HG03045 (cell line): ENCODE measurements around the gene TRAF3IP1.

Experiments
- ATAC-seq: cut with Tn5 transposase; IDR thresholded peaks from one replicate; pipeline ENCODE4 v1.9.1; 2021; ENCODE audit warnings: mild to moderate bottlenecking, moderate library complexity; ENCODE audit not compliant: unreplicated experiment

TRAF3IP1 gene

DNA sequence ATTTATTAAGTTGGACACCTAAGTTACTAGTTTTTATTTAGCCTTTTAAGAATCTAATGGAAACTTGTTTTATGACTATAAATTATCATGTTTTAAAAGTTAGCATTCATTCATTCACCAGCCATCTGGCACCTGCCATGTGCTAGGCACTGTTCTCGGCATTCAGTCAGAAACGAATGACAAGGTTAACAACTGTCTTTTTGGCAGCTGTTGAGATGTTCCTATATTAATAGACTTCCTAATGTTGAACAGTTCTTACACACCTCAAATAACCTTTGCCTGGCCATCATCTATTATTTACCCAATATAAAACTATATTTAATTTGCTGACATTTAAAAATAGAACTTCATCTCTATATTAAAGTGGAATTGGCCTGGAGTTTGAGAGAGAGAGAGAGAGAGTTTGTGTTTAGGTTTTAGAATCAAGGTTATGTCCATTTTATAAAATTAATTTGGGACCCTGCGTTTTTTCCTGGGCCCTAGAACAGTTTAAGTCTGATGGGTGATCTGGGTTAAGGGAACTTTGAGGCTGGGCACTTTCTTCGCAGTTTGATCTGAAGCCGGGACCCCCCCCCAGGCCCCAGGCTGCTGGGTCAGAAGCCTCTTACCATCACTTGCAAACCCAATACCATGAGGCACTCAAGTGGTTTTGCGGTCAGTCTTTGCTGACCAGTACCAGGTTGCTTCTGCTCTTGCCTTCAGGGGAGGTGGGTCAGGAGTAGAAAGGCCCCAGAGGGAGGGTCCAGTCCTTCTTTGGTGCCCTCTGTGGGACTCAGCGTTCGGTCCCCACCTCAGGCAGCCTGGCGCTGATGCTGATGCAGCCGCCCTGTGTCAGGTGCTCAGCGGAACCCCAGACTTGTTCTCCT lies 58.1 kb downstream of the TRAF3IP1 start:
- no peak for ATAC-seq

DNA sequence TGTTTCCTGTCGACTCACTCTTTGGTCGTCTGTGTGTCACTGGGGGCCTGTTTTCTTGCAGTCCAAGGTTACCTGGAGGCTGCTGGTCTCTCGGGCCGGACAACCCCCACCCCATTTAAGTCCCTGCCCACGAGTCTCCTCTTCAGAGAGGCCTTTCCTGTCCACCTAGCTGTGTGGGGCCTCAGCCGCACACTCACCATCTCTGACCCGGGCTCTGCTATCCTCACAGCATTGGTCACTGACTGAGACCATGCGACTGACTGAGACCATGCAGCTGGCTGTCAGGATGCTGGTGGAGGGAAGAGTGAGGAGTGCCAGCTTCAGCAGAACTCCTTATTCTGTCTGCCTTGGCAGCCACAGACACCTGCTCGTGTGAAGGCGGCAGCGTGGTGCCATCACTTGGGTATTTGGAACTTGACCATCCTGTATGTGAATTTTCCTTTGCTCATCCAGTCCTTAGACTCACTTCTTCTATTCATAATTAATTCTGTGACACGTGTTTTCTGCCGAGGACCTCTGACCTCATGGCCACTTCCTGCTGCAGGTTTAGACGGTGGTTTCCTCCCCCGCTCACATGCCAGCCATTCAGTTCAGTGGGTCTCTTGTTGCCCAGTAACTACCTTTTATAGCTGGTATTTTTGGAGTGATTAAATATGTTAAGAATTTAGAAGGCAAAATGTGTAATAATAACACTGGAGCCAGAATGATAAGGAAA lies 58.9 kb downstream of the TRAF3IP1 start:
- no peak for ATAC-seq

DNA sequence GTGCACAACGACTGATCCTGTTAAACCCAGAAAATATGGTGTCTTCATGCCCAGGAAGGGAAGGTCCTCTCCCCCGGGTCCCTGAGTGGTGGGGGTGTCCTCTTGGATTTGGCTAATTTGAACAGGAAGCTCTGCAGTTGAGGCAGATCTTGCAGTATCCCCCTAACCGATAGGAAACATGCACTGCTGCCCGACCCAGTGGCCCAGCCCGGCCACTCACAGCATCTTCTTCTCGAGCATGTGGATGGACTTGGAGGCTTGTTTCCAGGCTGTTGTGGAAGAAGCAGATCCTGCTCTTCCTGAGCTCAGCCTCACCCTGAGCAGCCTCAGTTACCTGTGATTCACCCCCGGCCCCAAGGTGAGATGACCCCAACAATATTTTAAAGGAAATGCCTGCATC lies 60.0 kb downstream of the TRAF3IP1 start:
- ATAC-seq, result no peak

DNA sequence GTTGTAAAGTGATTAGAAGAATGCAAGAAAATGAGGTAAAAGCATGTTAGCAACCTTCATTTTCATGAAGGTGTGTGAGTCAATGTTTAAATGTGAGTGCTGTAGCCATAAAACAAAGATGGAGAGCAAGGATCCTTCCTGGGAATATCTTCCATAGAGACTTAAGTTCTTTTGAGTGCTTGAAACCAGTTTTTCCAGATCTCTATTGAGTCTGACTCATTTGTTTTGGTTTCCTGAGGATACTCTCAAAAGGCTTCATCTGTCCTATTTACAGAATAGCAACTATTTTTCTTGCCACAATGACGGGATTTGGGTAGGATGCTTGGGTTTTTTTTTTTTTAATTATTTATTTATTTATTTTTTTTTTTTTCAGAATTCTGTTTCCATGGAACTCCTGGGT lies 60.5 kb downstream of the TRAF3IP1 start:
- no peak for ATAC-seq

DNA sequence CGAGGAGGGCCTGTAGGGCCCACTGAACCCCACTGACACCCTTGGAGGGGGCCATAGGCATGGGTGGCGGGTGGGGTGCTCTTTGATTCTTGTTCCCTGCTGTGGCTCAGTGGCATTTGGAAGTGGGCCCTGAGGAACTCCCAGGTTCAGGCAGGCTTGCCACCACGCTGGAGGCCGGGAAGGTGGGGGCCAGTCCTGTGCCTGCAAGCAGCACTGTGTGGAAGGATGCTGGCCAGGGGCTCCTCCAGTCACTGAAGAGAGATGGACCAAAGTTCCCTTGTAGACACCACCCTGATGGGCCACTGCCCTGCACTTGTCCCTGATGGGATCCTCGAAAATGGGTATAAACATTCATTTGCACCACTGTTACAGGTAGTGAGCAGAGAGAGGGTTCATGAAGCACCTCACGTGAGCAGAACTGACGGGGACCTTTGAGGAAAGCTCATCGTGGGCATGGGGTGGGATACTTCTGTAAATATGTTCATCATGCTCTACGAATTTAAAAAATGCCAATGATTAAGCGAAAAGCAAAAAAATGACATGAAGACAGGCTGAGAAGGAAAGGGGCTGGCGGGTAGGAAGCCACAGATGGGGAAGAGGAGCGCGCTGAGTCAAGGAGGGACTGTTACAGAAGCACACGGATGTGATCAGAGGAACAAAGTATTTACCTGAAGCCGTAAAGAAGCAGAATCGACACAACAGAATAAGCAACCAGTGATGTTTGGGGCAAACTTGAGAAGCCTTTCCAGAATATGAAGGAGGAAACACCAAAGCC lies 61.2 kb downstream of the TRAF3IP1 start:
- no peak for ATAC-seq

DNA sequence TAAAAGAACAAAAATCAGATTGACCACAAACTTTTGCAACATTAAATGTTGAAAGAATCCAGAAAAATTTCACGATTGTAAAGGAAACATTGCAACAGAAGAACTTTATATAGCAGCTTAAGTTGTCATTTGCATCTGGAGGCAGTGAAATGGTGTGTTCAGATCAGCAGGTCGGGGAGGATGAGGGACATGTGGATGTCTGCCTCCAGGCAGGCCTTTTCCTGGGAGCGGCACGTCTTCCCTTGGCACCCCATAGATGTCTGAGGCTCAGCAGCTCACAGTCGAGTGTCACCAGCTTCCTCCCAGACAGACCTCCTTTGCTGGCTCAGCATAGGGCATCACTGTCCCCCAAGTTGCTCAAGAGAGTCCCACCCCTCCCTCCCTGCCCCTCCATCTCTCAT lies 62.1 kb downstream of the TRAF3IP1 start:
- ATAC-seq, result no peak

DNA sequence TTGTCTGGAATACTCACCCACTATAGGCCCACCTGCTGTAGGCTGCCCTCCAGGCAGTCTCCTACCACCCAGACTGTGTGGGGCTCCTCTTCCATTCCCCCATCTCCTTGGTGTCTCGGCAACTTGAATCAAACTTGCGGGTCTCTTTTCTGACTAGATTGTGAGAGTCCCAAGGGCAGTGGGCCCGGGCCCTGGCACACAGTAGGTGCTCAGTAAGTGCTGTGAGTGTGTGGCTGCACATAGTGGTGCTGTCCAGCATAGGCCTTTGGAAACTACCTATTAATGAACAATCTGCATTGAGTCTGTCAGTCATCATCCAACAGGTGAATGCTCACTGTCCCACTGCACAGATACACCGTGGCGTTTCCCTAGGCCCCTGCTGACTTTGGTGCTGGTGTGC lies 62.8 kb downstream of the TRAF3IP1 start:
- no peak for ATAC-seq

DNA sequence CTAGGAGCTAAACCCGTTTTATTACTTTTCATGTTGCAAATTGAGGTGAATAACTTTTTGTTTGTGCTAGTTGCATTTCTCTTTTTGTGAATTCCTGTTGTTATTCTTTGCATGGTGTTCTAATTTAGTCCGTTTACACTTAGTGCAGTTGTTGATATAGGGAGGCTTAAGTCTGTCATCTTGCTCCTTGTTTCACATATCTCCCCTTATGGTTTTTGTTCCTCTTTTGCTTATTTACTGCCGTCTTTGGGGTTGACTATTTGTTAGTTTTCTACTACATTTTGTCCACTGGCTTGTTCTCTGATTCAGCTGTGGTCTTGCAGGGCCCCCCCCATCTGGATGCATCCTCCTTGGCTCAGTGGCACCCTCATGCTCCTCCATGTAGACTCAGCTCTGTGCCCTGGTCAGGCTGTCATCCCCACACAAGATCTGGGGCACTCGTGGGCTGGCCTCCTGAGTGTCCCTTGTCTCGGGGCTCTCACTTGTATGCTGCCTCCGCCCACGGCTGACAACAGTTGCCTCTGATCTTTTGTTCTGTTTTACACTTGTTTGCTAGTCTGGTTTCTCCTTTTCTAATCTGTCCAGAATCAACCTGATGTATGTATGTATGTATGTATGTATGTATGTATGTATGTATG lies 63.5 kb downstream of the TRAF3IP1 start:
- ATAC-seq, result no peak

DNA sequence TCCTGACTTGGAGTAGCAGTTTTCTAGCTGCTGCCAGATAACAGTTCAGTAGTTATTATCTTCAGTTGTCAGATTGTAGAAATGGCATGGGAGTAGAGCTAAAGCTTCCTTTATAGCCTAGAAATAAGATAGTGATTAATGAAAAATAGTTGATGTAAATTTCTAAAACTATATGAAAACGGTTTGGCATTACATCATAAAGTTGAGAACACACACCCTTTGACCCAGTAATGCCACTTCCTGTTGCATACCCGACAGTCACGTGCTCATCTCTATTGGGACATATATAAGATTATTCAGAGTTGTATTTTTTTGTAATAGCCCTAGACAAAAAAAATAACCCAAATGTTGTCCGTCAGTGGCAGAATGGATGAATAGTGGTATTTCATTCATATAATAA lies 67.0 kb downstream of the TRAF3IP1 start:
- no peak for ATAC-seq

DNA sequence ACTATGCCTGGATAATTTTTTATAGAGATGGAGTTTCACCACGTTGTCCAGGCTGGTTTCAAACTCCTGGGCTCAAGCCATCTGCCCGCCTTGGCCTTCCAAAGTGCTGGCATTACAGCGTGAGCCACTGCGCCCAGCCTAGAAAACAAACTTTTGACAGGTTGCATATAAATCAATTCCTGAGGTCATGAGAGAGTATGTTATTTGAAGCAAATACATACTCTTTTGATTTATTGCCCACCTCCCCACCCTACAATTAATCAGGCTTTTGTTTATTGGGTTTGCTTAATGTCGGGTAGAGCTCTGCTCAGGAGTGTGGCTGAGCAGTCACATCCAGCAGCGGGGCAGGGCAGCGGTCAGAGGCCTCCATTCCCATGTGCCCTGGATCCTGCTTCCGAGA lies 68.5 kb downstream of the TRAF3IP1 start:
- ATAC-seq, result no peak

DNA sequence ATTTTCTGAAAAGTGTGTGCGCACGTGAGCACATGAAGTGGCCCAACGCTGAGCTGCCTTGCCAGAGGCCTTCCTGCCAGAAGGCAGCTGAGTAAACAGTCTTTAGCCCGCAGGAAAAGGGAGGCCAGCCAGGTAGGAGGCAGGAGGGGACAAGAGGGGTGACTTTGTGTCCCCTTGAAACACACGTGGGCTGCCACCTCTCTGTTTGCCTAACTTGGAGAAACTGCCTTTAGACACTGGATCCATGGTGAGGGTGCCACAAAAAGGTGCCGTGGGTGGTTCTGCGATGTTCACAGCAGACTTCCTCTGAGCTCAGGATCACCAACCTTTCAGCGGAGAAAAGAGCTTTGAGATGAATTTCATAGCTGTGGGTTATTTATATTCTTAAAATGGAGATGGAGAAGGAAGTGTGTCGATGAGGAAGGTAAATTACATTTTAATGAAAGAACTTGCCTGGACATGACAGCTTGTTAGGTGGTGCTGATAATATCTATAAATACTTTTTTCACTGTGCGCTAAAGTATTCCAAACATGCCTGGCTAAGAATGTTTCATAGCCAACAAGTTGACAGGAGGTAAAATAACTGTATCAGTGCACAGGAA lies 69.8 kb downstream of the TRAF3IP1 start:
- no peak for ATAC-seq

DNA sequence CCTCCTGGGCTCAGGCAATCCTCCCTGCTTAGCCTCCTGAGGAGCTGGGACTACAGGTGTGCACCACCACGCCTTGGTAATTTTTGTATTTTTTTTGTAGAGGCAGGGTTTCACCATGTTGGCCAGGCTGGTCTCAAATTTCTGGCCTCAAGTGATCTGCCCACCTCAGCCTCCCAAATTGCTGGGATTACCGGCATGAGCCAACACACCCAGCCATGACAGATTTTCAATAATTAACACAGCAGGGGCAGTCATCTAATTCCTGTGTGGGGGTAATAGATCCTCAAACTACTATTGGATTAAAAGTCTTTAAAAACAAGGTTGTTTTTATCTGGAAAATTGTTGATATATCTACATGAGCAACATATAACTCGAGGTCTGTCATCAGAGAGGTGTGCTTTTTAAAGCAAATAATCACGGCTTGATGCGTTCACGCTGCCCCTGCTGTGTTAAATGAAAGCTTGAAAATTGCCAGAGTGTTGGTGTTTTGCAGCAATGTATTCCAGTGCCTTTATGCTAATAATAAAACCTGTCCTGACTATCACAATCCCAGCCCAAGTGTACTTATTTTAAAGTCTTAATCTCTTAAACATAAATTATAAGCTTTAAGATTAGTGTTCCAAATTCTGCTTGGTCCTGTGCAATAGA lies 70.8 kb downstream of the TRAF3IP1 start:
- no peak for ATAC-seq

DNA sequence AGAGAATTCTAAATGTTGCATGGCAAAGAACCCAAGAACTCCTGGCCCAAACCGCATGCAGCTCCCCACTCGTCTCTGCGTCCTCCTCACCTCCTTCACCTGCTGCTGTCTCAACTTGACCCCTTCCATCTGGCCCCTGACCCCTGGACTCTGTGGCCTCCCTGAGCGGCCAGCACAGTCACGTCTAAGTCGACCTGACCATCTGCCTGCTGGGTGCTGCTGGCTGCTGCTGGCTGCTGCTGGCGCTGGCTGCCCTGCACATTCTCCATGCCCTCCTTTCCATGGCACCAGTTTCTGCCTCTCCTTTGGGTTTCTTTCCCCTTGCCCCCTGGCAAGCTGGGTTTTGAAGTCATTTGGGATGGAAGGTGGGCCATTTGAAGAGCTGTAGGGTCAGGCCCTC lies 76.3 kb downstream of the TRAF3IP1 start:
- no peak for ATAC-seq

DNA sequence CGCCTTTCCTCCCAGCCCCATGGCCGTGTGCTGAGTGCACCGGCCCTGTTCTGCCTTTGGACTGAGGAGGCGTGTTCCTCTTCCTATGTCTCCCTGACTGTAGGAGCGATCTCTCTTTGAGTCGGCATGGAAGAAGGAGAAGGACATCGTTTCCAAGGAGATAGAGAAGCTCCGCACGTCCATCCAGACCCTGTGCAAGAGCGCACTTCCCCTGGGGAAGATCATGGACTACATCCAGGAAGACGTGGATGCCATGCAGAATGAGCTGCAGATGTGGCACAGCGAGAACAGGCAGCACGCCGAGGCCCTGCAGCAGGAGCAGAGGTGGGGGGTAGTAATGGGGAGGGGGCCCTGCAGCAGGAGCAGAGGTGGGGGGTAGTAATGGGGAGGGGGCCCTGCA lies 77.0 kb downstream of the TRAF3IP1 start:
- ATAC-seq, result no peak

DNA sequence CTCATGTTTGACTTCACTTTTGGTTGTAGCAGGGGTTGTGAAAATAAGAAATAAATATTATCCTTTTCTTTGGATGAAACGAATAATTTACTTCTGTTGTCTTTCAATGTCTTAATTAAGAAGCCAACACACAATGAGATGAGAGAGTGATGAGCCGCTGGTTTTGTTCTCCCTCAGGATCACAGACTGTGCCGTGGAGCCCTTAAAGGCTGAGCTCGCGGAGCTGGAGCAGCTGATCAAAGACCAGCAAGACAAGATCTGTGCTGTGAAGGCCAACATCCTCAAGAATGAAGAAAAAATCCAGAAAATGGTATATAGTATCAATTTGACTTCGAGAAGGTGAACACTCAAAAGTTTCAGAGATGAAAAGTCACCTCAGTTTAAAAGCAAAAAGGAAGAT lies 78.3 kb downstream of the TRAF3IP1 start:
- no peak for ATAC-seq

DNA sequence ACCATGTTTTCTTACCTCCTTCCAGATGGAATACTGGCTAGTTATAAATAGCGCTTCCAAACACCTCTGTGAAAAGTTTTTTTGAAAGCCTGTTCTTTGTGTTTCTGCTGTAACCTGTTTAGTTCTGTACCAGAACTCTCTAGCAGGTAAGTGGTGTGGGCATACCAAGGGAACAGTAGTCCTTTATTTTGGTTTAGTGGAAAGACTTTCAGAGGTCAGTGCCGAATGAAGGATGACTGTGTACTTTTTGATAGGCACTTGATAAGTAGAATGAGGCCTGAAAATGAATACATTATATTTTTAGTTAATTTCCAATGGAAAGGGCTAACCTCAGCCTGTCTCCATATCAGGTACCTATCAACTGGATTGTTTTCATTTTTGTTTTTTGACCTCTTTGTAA lies 78.8 kb downstream of the TRAF3IP1 start:
- ATAC-seq, result no peak

DNA sequence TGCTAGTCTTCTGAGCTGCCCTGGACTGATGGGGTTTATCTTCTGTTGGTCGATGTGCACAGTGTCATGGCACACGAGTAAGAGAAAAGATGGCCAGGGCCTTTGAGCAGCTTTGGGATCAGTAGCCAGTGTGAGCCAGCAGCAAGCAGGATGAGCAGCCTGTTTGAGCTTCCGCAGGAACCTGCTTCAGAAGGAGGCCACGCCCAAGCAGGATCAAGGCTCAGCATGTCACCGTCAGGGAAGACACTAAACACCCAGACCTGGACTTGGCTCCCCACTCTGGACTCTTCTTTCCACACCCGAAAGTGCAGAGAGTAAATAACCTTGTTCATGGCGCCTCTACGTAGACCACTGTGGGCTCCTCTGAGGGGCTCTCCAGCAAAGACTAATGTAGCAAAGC lies 81.2 kb downstream of the TRAF3IP1 start:
- no peak for ATAC-seq

DNA sequence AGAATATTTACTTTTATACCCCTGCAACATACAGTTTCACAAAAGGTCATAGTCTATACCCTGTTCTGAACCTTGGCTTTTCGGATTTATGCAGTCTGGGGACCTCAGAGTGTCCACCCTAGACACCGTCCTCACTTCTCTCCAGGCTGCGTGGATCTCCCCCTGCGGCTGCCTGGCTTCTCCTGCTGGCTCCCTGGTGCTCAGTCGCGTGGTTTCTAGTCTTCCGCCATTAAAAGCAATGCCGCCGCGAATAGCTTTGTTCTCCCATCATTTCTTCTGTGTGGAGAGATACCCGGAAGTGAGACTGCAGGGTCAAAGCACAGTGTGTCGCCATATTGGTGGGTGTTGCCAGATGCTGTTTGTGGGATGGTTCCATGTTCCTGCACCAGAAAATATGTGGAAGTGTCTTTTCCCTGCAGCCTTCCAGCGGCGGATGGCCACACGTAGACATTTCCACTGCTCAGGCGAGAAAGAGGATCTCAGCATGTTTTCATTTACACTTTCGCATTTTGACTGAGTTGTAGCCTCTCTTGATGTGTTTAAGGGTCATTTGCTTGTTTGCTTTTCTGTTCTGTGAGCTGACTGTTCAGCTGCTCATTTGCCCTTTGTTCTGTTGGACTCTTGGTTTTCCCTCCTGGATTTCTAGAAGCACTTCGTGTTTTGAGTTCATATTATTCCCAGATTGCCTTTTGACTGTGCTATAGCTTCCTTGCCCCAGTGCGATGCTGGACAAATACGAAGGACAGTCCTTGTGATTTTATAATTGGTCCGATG lies 83.5 kb downstream of the TRAF3IP1 start:
- no peak for ATAC-seq

DNA sequence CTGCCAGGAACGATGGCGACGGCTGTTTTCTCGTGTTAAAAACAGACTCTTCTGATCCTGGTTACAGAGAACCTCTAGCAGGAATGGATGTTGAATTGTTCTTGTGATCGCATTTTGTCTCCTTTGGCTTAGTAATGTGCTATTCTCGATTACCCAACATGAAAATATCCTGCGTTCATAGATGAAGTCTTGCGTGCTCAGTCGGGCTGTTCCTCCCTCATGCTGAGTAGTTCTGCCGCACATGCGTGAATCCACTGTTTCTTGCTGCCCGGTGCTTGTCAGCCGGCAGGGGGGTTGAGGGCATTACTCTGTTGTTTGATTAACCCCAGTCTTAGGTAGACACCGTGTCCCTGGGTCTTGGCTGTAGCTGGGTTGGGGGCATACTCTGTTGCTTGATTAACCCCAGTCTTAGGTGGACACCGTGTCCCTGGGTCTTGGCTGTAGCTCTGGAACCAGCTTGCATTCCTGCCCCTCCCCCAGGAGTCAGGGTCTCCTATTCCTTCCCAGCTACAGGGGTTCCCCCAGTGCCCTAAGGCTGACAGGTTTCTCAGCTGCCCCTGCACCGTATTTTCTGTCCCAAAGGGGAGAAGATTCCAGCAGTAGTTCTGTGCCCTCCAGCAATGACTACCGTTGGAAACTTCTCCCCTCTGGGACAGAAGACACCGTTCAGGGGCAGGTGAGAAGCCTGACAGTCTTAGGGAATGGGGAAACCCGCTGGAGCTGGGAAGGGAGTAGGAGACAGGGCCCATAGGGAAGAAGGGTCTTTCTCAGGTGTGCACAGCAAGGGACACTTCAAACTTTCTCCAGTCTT lies 84.3 kb downstream of the TRAF3IP1 start:
- no peak for ATAC-seq
